Mesendoderm (in vitro differentiated cells): ENCODE data around the gene FBRSL1.

Experiments
- DNase-seq: peaks from one replicate; pipeline ENCODE4 v3.0.0; 2013
- H2AK5ac ChIP-seq: 2 replicates; pipeline ENCODE4 v1.6.1; 2013; ENCODE audit warnings: low read length, inconsistent platforms
- H2BK120ac ChIP-seq: 2 replicates; pipeline ENCODE4 v1.6.1; 2013; ENCODE audit warnings: low read depth, mild to moderate bottlenecking, low read length, moderate library complexity, mixed read lengths
- H2BK15ac ChIP-seq: replicated peaks from 2 replicates; pipeline ENCODE4 v1.6.1; 2013; ENCODE audit warnings: low read depth, mild to moderate bottlenecking, moderate library complexity
- H2BK5ac ChIP-seq: 2 replicates; pipeline ENCODE4 v1.6.1; 2013; ENCODE audit warnings: low read length, inconsistent platforms
- H3K18ac ChIP-seq: 2 replicates; pipeline ENCODE4 v1.6.1; 2013; ENCODE audit warnings: mild to moderate bottlenecking, low read length, mixed read lengths
- H3K23ac ChIP-seq: one replicate; pipeline ENCODE4 v1.6.1; 2013; ENCODE audit warnings: low read length
- H3K27ac ChIP-seq: 2 replicates; pipeline ENCODE4 v1.5.1; 2013; ENCODE audit warnings: low read depth, mild to moderate bottlenecking, inconsistent platforms, low read length, moderate library complexity
- H3K27me3 ChIP-seq: 2 replicates; pipeline ENCODE4 v1.6.1; 2013; ENCODE audit warnings: low read length, control low read depth, mild to moderate bottlenecking, inconsistent platforms; ENCODE audit not compliant: insufficient read depth, poor library complexity
- H3K36me3 ChIP-seq: 2 replicates; pipeline ENCODE4 v1.6.1; 2013; ENCODE audit warnings: low read length, inconsistent platforms; ENCODE audit not compliant: control insufficient read depth, insufficient read depth
- H3K4ac ChIP-seq: one replicate; pipeline ENCODE4 v1.6.1; 2013; ENCODE audit warnings: low read depth, mild to moderate bottlenecking, low read length, moderate library complexity
- H3K4me1 ChIP-seq: 2 replicates; pipeline ENCODE4 v1.6.1; 2013; ENCODE audit warnings: low read depth, low read length, inconsistent platforms; ENCODE audit not compliant: control insufficient read depth
- H3K4me2 ChIP-seq: 2 replicates; pipeline ENCODE4 v1.6.1; 2013; ENCODE audit warnings: low read length
- H3K4me3 ChIP-seq: 2 replicates; pipeline ENCODE4 v1.5.1; 2013; ENCODE audit warnings: mild to moderate bottlenecking, low read length
- H3K56ac ChIP-seq: one replicate; pipeline ENCODE4 v1.6.1; 2013; ENCODE audit warnings: low read length
- H3K79me1 ChIP-seq: 2 replicates; pipeline ENCODE4 v1.6.1; 2013; ENCODE audit warnings: low read length, inconsistent platforms
- H3K79me2 ChIP-seq: 2 replicates; pipeline ENCODE4 v1.6.1; 2013; ENCODE audit warnings: mild to moderate bottlenecking, low read length; ENCODE audit not compliant: control insufficient read depth, insufficient read depth
- H3K9ac ChIP-seq: 2 replicates; pipeline ENCODE4 v1.6.1; 2013; ENCODE audit warnings: low read length, inconsistent platforms
- H4K5ac ChIP-seq: one replicate; pipeline ENCODE4 v1.6.1; 2013; ENCODE audit warnings: low read length
- H4K8ac ChIP-seq: one replicate; pipeline ENCODE4 v1.6.1; 2013; ENCODE audit warnings: low read depth, mild to moderate bottlenecking, control low read depth, low read length, moderate library complexity
- WGBS: extraction: QIAGEN DNeasy Blood & Tissue Kit; methylation state at CpG from one replicate; pipeline ENCODE4 v1.1.7; 2013; ENCODE audit warnings: low lambda C conversion rate, missing lambda C conversion rate; ENCODE audit not compliant: insufficient coverage; ENCODE audit errors: extremely low coverage; 5-methylcytosine and 5-hydroxymethylcytosine counted together

The FBRSL1 gene

DNA sequence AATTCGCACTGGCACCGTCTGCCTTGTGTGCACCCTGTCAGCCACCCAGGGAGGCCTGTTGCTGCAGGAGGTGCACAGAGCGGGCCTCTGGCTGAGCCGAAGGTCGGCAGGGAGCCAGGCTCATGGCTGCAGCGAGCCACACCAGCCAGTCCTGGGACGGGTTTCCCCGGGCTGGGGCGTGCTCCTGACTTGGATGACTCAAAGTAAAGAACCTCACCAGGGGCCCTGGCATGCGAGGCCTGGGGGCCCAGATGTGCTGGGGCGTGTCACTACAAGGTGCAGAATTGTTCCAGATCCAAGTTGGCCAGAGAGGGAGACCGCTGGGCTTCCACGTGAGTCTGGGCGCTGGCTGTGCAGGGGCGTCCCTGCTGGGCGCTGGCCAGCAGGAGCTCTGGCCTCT lies 34.5 kb downstream of the FBRSL1 start:
- no peaks in the 10 kb centered on the region for H3K36me3 ChIP-seq
- H2BK120ac ChIP-seq: no peak overlapping the region
- H3K79me2 ChIP-seq: no peaks in the 10 kb centered on the region
- H3K4me1 ChIP-seq: no peaks in the 10 kb centered on the region
- no peak overlapping the region for H3K18ac ChIP-seq
- no peaks in the 10 kb centered on the region for H3K27me3 ChIP-seq
- H3K56ac ChIP-seq: no peak overlapping the region
- H3K23ac ChIP-seq: no peak overlapping the region
- H3K9ac ChIP-seq: no peak overlapping the region
- H3K27ac ChIP-seq: no peak overlapping the region
- H4K5ac ChIP-seq: no peak overlapping the region
- H3K4me2 ChIP-seq: no peak overlapping the region
- WGBS: no CpG with 5 or more reads among the region's 16 CpGs
- no peak overlapping the region for H4K8ac ChIP-seq
- H3K4ac ChIP-seq: no peak overlapping the region
- no peak overlapping the region for H3K4me3 ChIP-seq
- no peaks in the 10 kb centered on the region for H3K79me1 ChIP-seq
- H2AK5ac ChIP-seq: no peak overlapping the region
- H2BK15ac ChIP-seq: no peak overlapping the region
- H2BK5ac ChIP-seq: no peak overlapping the region
- DNase-seq: no peak

DNA sequence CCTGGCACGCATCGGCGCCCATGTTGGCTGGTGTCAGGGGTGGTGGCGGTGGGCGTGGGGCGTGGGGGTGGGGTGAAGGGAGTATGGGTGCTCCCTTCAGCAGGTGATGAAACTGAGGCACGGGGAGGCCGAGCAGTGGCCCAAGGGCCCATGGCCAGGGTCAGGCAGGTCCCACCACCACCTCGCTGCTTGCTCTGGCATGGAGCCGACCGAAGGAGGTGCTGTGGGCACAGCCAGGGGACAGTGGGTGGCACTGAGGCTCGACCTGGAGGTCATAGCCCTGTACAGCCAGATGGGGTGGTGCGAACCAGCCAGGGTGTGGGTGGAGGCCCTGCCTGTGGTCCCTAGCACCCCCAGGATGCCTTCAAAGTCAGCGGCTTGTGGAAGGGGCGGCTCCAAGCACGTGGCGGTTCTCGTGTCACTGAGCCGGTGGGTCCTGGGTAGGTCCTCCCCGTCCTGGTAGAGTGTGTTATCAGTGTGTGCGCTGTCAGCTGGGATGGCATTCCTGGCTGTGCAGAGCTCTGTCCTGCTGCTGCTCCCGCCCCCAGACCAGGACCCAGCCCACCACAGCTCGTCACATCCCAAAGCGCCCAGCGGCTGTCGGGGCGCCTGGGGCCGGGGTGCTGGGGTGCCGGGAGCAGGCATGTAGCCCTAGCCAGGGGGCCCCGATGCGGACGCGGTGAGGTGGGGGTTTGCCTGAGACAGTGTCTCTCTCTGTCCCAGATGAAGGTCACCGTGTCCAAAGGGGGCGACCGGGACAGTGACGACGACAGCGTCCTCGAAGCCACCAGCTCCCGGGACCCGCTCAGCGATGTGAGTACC lies 35.3 kb downstream of the FBRSL1 start:
- H2BK5ac ChIP-seq: no peak overlapping the region
- no peak for DNase-seq
- H3K79me2 ChIP-seq: no peaks in the 10 kb centered on the region
- no peak overlapping the region for H3K9ac ChIP-seq
- H3K4ac ChIP-seq: no peak overlapping the region
- H4K8ac ChIP-seq: no peak overlapping the region
- H3K4me3 ChIP-seq: no peak overlapping the region
- H3K36me3 ChIP-seq: no peaks in the 10 kb centered on the region
- H3K4me1 ChIP-seq: no peaks in the 10 kb centered on the region
- no peak overlapping the region for H3K27ac ChIP-seq
- H3K18ac ChIP-seq: no peak overlapping the region
- WGBS: no CpG with 5 or more reads among the region's 43 CpGs
- no peaks in the 10 kb centered on the region for H3K27me3 ChIP-seq
- H3K4me2 ChIP-seq: no peak overlapping the region
- no peak overlapping the region for H2AK5ac ChIP-seq
- no peaks in the 10 kb centered on the region for H3K79me1 ChIP-seq
- no peak overlapping the region for H2BK15ac ChIP-seq
- H2BK120ac ChIP-seq: no peak overlapping the region
- no peak overlapping the region for H3K23ac ChIP-seq
- no peak overlapping the region for H4K5ac ChIP-seq
- H3K56ac ChIP-seq: no peak overlapping the region

DNA sequence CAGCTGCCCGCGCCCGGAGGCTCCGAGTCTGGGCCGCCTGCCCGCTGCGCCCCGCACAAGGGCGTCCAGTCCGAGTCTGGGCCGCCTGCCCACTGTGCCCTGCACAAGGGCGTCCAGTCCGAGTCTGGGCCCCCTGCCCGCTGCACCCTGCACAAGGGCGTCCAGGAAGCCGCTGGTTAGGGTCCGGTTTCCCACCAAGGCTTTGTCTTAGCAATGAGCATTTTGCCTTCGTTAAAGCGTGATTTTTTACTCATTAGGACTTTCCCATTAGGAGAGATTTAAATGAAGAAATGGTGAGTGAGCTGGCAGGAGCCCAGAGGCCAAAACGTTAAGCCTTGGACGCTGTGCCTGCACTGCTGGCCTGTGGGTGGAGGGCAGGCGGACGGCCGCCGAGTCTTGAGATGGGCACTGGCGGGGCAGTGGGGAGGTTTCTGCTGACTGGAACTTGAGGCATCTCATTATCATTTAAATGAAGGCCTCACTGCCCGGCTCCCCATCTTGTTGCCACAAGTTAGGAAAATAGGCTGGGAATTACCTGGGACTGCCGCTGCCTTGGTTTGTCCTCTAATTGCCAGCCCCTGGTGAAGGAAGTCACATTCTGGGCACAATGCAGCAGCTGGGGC lies 36.0 kb downstream of the FBRSL1 start:
- H3K27ac ChIP-seq: no peak overlapping the region
- H3K4me1 ChIP-seq: no peaks in the 10 kb centered on the region
- no peak overlapping the region for H4K8ac ChIP-seq
- H3K18ac ChIP-seq: no peak overlapping the region
- no peak overlapping the region for H3K4me3 ChIP-seq
- DNase-seq: no peak
- no peak overlapping the region for H3K4ac ChIP-seq
- no CpG with 5 or more reads among the region's 28 CpGs for WGBS
- H3K4me2 ChIP-seq: no peak overlapping the region
- H2BK5ac ChIP-seq: no peak overlapping the region
- H3K9ac ChIP-seq: no peak overlapping the region
- H3K56ac ChIP-seq: no peak overlapping the region
- H3K79me2 ChIP-seq: no peaks in the 10 kb centered on the region
- H2AK5ac ChIP-seq: no peak overlapping the region
- H3K23ac ChIP-seq: no peak overlapping the region
- no peak overlapping the region for H2BK120ac ChIP-seq
- H2BK15ac ChIP-seq: no peak overlapping the region
- H3K36me3 ChIP-seq: no peaks in the 10 kb centered on the region
- H3K27me3 ChIP-seq: no peaks in the 10 kb centered on the region
- no peaks in the 10 kb centered on the region for H3K79me1 ChIP-seq
- no peak overlapping the region for H4K5ac ChIP-seq

DNA sequence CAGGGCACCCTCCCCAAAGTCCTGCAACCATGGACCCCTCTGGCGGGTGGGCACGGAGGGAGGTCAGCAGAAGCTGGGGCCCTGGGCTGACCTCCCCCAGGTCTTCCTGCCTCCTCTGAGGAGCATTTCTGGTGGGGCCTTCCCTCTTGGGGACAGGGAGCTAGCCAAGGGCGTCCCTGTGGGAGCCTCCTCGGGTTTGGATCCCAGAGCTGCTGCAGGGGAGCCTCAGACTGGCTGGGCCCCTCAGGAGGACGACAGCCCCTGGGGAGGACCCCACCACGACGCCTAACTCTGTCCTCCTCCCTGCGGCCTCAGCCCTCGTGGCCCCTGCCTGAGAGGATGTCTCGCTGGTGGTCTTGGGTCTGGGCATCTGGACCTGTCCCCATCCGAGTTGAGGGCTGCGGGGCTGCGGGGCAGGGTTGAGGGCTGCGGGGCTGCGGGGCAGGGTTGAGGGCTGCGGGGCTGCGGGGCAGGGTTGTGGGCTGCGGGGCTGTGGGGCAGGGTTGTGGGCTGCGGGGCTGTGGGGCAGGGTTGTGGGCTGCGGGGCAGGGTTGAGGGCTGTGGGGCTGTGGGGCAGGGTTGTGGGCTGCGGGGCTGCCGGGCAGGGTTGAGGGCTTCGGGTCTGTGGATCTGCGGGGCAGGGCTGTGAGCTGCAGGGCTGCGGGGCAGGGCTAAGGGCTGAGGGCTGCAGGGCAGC lies 37.4 kb downstream of the FBRSL1 start:
- H3K9ac ChIP-seq: no peak overlapping the region
- H3K4me1 ChIP-seq: no peaks in the 10 kb centered on the region
- H2BK15ac ChIP-seq: no peak overlapping the region
- H4K8ac ChIP-seq: no peak overlapping the region
- no peaks in the 10 kb centered on the region for H3K36me3 ChIP-seq
- H2BK120ac ChIP-seq: no peak overlapping the region
- H3K23ac ChIP-seq: no peak overlapping the region
- no peak for DNase-seq
- H3K79me2 ChIP-seq: no peaks in the 10 kb centered on the region
- no peaks in the 10 kb centered on the region for H3K79me1 ChIP-seq
- H2BK5ac ChIP-seq: no peak overlapping the region
- no peak overlapping the region for H3K4me3 ChIP-seq
- H3K4me2 ChIP-seq: no peak overlapping the region
- H3K27ac ChIP-seq: no peak overlapping the region
- H3K4ac ChIP-seq: no peak overlapping the region
- no peak overlapping the region for H4K5ac ChIP-seq
- no peaks in the 10 kb centered on the region for H3K27me3 ChIP-seq
- no CpG with 5 or more reads among the region's 25 CpGs for WGBS
- H3K18ac ChIP-seq: no peak overlapping the region
- H3K56ac ChIP-seq: no peak overlapping the region
- no peak overlapping the region for H2AK5ac ChIP-seq

DNA sequence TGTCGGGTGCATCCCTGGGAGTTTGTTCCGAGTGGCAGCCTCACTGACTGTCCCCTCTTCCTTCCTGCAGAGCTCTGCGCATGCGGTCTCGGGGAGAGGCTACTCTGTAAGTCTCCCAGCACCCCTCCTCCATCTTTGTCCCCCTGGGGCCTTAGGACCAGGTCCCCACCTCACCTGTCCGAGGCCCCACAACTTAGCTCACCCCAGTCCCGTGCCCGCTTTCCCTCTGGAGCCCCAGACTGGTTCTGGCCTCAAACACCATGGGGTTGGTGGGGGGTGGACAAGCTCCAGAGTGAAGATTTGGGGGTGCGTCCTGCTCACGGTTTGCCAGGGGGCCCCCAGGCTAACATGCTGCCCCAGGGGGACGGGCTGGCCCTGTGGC lies 37.9 kb downstream of the FBRSL1 start:
- no peak overlapping the region for H4K5ac ChIP-seq
- no peak overlapping the region for H3K4ac ChIP-seq
- no peak overlapping the region for H2BK15ac ChIP-seq
- no peak overlapping the region for H4K8ac ChIP-seq
- H3K4me2 ChIP-seq: no peak overlapping the region
- no peaks in the 10 kb centered on the region for H3K79me1 ChIP-seq
- no peak overlapping the region for H3K4me3 ChIP-seq
- no peaks in the 10 kb centered on the region for H3K4me1 ChIP-seq
- H2AK5ac ChIP-seq: no peak overlapping the region
- H3K18ac ChIP-seq: no peak overlapping the region
- H3K79me2 ChIP-seq: no peaks in the 10 kb centered on the region
- WGBS: no CpG with 5 or more reads among the region's 11 CpGs
- no peaks in the 10 kb centered on the region for H3K27me3 ChIP-seq
- H2BK120ac ChIP-seq: no peak overlapping the region
- H3K56ac ChIP-seq: no peak overlapping the region
- H3K27ac ChIP-seq: no peak overlapping the region
- H3K23ac ChIP-seq: no peak overlapping the region
- H3K36me3 ChIP-seq: no peaks in the 10 kb centered on the region
- H3K9ac ChIP-seq: no peak overlapping the region
- no peak overlapping the region for H2BK5ac ChIP-seq
- no peak for DNase-seq
